ENCODE data around the gene NUDT2. TPM values are rescaled to one million over a fixed set of nuclear protein-coding genes. Genes with fewer than 3 reads are reported as not detected.

Gene NUDT2
- total RNA-seq, 1 donor from 2014 or later = 22.6 TPM

- no peak for DNase-seq (ENCODE audit: low spot score)
Observed at GRCh38 chr9:34384368-34385165, 55.2 kb downstream of the NUDT2 start.

- no peak for DNase-seq (ENCODE audit: low spot score)
Observed at GRCh38 chr9:34385561-34386230, 56.3 kb downstream of the NUDT2 start.

GRCh38 chr9:34386656-34387055 is 57.3 kb downstream of the NUDT2 start:
- DNase-seq (ENCODE audit: low spot score) = no peak

GRCh38 chr9:34387239-34387638 is 57.9 kb downstream of the NUDT2 start:
- no peak for DNase-seq (ENCODE audit: low spot score)

GRCh38 chr9:34392511-34392910 is 63.1 kb downstream of the NUDT2 start:
- DNase-seq (ENCODE audit: low spot score) = no peak

Other genes starting within 250 kb of the NUDT2 start
- gene DCAF12, start 202.9 kb upstream of the NUDT2 start, total RNA-seq (ENCODE audit: insufficient read depth, low replicate concordance) = 31.8 TPM
- 44.1 TPM for gene UBAP1, start 150.5 kb upstream of the NUDT2 start, total RNA-seq (ENCODE audit: insufficient read depth, low replicate concordance)
- 2.6 TPM for gene KIF24, start 301 bp upstream of the NUDT2 start, total RNA-seq (ENCODE audit: insufficient read depth, low replicate concordance)
- 4.6 TPM for gene MYORG, start 47.3 kb downstream of the NUDT2 start, total RNA-seq (ENCODE audit: insufficient read depth, low replicate concordance)
- 6.3 TPM for gene FAM219A, start 129.0 kb downstream of the NUDT2 start, total RNA-seq (ENCODE audit: insufficient read depth, low replicate concordance)
- not detected for gene DNAI1, start 129.2 kb downstream of the NUDT2 start, total RNA-seq (ENCODE audit: insufficient read depth, low replicate concordance)
- gene ENHO, start 193.4 kb downstream of the NUDT2 start, total RNA-seq (ENCODE audit: insufficient read depth, low replicate concordance) = not detected